ENCODE measurements around the gene BTLA. TPM values are rescaled to one million over a fixed set of nuclear protein-coding genes. Genes with fewer than 3 reads are reported as not detected.

BTLA gene
- total RNA-seq, 1 donor from 2014 or later: 3.9 TPM

DNA sequence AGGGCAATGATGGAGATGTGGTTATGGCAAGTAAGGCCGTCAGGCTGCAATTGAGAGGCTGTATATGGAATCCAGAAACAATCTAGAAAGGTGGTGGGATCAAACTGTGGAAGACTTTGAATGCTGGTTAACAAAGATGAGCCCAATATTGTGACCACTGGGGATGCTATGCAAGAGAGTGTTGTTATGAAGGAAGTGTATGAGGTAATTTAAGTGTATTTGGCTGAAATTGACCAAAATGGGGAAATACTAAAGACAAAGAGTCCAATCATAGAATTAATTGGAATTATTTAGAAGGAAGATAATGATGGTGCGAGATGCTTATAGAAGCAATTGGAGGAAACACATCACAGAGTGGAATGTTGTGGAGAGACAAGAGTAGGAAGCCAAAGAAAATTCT, 24.5 kb downstream of the BTLA start:
- Mint-ChIP-seq H3K36me3 (no peaks in the 10 kb centered on the region), H3K27me3 (ENCODE audit: insufficient read depth, low read depth) (peaks cover 2% of the 10 kb centered on the region), H3K4me1 (no peaks in the 10 kb centered on the region), H3K9me3 (no peaks in the 10 kb centered on the region), H3K4me3 (no peak overlapping the region), H3K27ac (no peak overlapping the region)
- no peaks in the 10 kb centered on the region for H4K20me1 ChIP-seq (ENCODE audit: low read depth)
- TF ChIP-seq CTCF (IDR thresholded peaks at IDR 0.05): no peak
- TF ChIP-seq EZH2 (IDR thresholded peaks at IDR 0.05): no peak
- no peak for TF ChIP-seq EZH2phosphoT487 (IDR thresholded peaks at IDR 0.05)
- H2AFZ ChIP-seq (replicated peaks): peak overlapping the region; percentile 28
- H3K79me2 ChIP-seq (ENCODE audit: low read depth): no peaks in the 10 kb centered on the region
- no peaks in the 10 kb centered on the region for H3K4me1 ChIP-seq
- H3F3A ChIP-seq (ENCODE audit: low read depth): no peaks in the 10 kb centered on the region
- no peak overlapping the region for H3K4me3 ChIP-seq
- no peaks in the 10 kb centered on the region for H3K9me3 ChIP-seq (ENCODE audit: low read depth)
- no peak overlapping the region for H3K9ac ChIP-seq
- DNase-seq (ENCODE audit: low spot score): no peak
- no peak overlapping the region for H3K27ac ChIP-seq
- no peaks in the 10 kb centered on the region for H3K27me3 ChIP-seq
- H3K36me3 ChIP-seq: no peaks in the 10 kb centered on the region
- H3K4me2 ChIP-seq: no peak overlapping the region

GRCh38 chr3:112472691-112473090, 26.6 kb downstream of the BTLA start:
- no peak overlapping the region for H3K4me2 ChIP-seq
- H3K27me3 ChIP-seq: no peaks in the 10 kb centered on the region
- H3K27me3 Mint-ChIP-seq (ENCODE audit: insufficient read depth, low read depth): peaks cover 2% of the 10 kb centered on the region
- no peaks in the 10 kb centered on the region for H3K36me3 ChIP-seq
- no peak overlapping the region for H3K4me3 ChIP-seq
- no peaks in the 10 kb centered on the region for H3K79me2 ChIP-seq (ENCODE audit: low read depth)
- no peak overlapping the region for H3K4me3 Mint-ChIP-seq
- H3K9me3 ChIP-seq (ENCODE audit: low read depth): no peaks in the 10 kb centered on the region
- no peaks in the 10 kb centered on the region for H3K4me1 ChIP-seq
- H3K9ac ChIP-seq: no peak overlapping the region
- no peaks in the 10 kb centered on the region for H3K36me3 Mint-ChIP-seq
- no peaks in the 10 kb centered on the region for H3K9me3 Mint-ChIP-seq
- H3F3A ChIP-seq (ENCODE audit: low read depth): no peaks in the 10 kb centered on the region
- H3K4me1 Mint-ChIP-seq: no peaks in the 10 kb centered on the region
- H2AFZ ChIP-seq (replicated peaks): no peak overlapping the region
- no peak overlapping the region for H3K27ac Mint-ChIP-seq
- H3K27ac ChIP-seq: no peak overlapping the region
- H4K20me1 ChIP-seq (ENCODE audit: low read depth): no peaks in the 10 kb centered on the region
- no peak for DNase-seq (ENCODE audit: low spot score)
- TF ChIP-seq EZH2 (IDR thresholded peaks at IDR 0.05): no peak

DNA sequence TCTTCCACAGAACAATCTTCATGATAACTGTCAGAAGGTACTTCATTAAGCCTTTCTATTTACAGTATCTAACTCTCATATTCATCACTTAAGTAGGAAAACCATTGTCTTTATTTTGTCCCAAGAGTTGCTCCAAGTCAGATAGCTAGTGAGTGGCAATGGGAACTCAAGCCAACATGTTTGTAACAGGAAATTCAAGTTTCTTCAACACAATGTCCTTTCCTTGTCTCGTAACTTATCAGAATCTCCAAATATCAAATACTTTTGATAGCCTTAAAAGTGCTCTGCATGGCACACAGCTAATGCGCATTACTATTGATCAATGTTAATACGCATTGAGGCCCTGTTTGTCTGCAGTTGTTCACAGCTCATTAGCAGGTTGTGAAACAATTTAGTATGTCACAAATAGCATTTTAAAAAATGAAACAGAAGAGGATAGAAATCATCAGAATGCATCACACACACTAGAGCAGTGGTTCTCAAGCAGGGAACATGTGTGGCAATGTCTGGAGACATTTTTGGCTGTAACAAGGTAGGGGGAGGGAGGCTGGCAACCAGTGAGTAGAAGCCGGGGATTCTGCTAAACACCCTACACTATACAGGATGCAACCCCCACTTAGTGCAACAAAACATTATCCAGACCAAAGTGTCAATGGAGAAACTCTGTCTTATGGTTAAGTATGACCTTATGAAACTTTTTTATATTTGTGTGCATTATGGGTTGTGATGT, 27.5 kb downstream of the BTLA start:
- no peaks in the 10 kb centered on the region for H3K4me1 Mint-ChIP-seq

More for the DNA sequence above, 27.5 kb downstream of the BTLA start:
- H3K9me3 Mint-ChIP-seq: no peaks in the 10 kb centered on the region
- Histone ChIP-seq H4K20me1 (ENCODE audit: low read depth) (no peaks in the 10 kb centered on the region), H3K36me3 (no peaks in the 10 kb centered on the region), H3K4me3 (no peak overlapping the region), H3K9ac (no peak overlapping the region), H3K79me2 (ENCODE audit: low read depth) (no peaks in the 10 kb centered on the region), H3K27ac (no peak overlapping the region), H3K27me3 (no peaks in the 10 kb centered on the region), H3K4me2 (no peak overlapping the region), H2AFZ (replicated peaks) (peak overlapping the region; percentile 11), H3K4me1 (no peaks in the 10 kb centered on the region), H3K9me3 (ENCODE audit: low read depth) (no peaks in the 10 kb centered on the region), H3F3A (ENCODE audit: low read depth) (no peaks in the 10 kb centered on the region)
- no peak for DNase-seq (ENCODE audit: low spot score)
- H3K27ac Mint-ChIP-seq: no peak overlapping the region
- H3K27me3 Mint-ChIP-seq (ENCODE audit: insufficient read depth, low read depth): peaks cover 2% of the 10 kb centered on the region
- H3K4me3 Mint-ChIP-seq: no peak overlapping the region
- TF ChIP-seq CTCF (IDR thresholded peaks at IDR 0.05) (no peak), EZH2 (IDR thresholded peaks at IDR 0.05) (no peak), EZH2phosphoT487 (IDR thresholded peaks at IDR 0.05) (no peak)
- no peaks in the 10 kb centered on the region for H3K36me3 Mint-ChIP-seq
